Endothelial cell of umbilical vein (primary cell): Measurements from ENCODE around the gene NME2. TPM values are rescaled to one million over a fixed set of nuclear protein-coding genes. Genes with fewer than 3 reads are reported as not detected.
A peak's percentile ranks its signal among the peaks of the same experiment; 100 is the strongest.

Experiments
- BruUV-seq: library from RNA; stranded (reverse); fragments of 400-500 nt; replicated peaks from 2 replicates; lab custom pipeline; 2021; lab: Mats Ljungman, UMichigan
- CTCF ChIA-PET: fragments of 300-600, 350-600 bp; sonication (Branson Sonifier 250); formaldehyde crosslinking; loops from one replicate; lab custom pipeline; 2021; ENCODE audit warnings: antibody characterized with exemption, inconsistent platforms; lab: Charles Lee
- POLR2A ChIA-PET: fragments of 300-600, 350-600 bp; sonication (Branson Sonifier 250); formaldehyde crosslinking; loops from one replicate; lab custom pipeline; 2021; ENCODE audit warnings: antibody characterized with exemption, inconsistent platforms; lab: Charles Lee
- DNase-seq: peaks from one replicate; pipeline ENCODE4 v3.0.0-alpha.2; 2011; ENCODE audit warnings: low read depth, low spot score
- FAIRE-seq: peaks from 2 replicates; lab custom pipeline; 2011; peaks lifted over from hg19 to GRCh38; lab: Jason Lieb, UNC
- H2AFZ ChIP-seq: 2 replicates; pipeline ENCODE4 v1.6.0; 2012; ENCODE audit warnings: low read depth, low read length, control low read depth, inconsistent platforms
- H3K27ac ChIP-seq: 2 replicates; pipeline ENCODE4 v1.5.1; 2011; ENCODE audit warnings: low read depth, mild to moderate bottlenecking, control low read depth, low read length, moderate library complexity; ENCODE audit not compliant: insufficient read depth
- H3K27me3 ChIP-seq, 2 experiments: 2 replicates each; pipeline versions ENCODE4 v1.6.0 to v1.6.1; 2011; ENCODE audit warnings: low read length in 2 of 2, mixed read lengths in 1 of 2; ENCODE audit not compliant: control insufficient read depth in 2 of 2, insufficient read depth in 2 of 2
- H3K36me3 ChIP-seq, 2 experiments: 2 replicates in 1 of 2; 3 replicates in 1 of 2; pipeline ENCODE4 v1.5.1; 2011; ENCODE audit warnings: low read length in 2 of 2, mild to moderate bottlenecking in 1 of 2, moderate library complexity in 1 of 2; ENCODE audit not compliant: control insufficient read depth in 2 of 2, insufficient read depth in 2 of 2; ENCODE audit errors: extremely low read depth in 1 of 2
- H3K4me1 ChIP-seq: 3 replicates; pipeline ENCODE4 v1.5.1; 2011; ENCODE audit warnings: mild to moderate bottlenecking, low read length; ENCODE audit not compliant: control insufficient read depth, insufficient read depth; ENCODE audit errors: extremely low read depth
- H3K4me2 ChIP-seq: 2 replicates; pipeline ENCODE4 v1.6.1; 2011; ENCODE audit warnings: low read length, control low read depth, mixed read lengths; ENCODE audit not compliant: insufficient read depth
- H3K4me3 ChIP-seq, 3 experiments: fragments of 200-600 bp in 1 of 3; sonication (generic), shearing (Covaris generic) in 1 of 3; replicated peaks in 1 of 3; 2 replicates each; pipeline ENCODE4 v1.5.1; 2011 to 2016; ENCODE audit warnings: control low read depth in 3 of 3, low read length in 3 of 3, mild to moderate bottlenecking in 2 of 3, inconsistent platforms in 1 of 3, low read depth in 1 of 3, moderate library complexity in 1 of 3; ENCODE audit not compliant: insufficient read depth in 1 of 3
- H3K79me2 ChIP-seq: 2 replicates; pipeline ENCODE4 v1.6.0; 2012; ENCODE audit warnings: low read length, inconsistent platforms; ENCODE audit not compliant: control insufficient read depth, insufficient read depth
- H3K9ac ChIP-seq: replicated peaks from 2 replicates; pipeline ENCODE3; 2011; ENCODE audit warnings: low read length, control low read depth; ENCODE audit not compliant: insufficient read depth; ENCODE audit errors: extremely low read depth
- H3K9me1 ChIP-seq: replicated peaks from 3 replicates; pipeline ENCODE4 v1.6.0; 2011; ENCODE audit warnings: mild to moderate bottlenecking, low read length; ENCODE audit not compliant: control insufficient read depth, insufficient read depth; ENCODE audit errors: extremely low read depth
- H3K9me3 ChIP-seq: replicated peaks from 2 replicates; pipeline ENCODE4 v1.5.1; 2012; ENCODE audit warnings: low read length, inconsistent platforms; ENCODE audit not compliant: control insufficient read depth, insufficient read depth
- H4K20me1 ChIP-seq: replicated peaks from 2 replicates; pipeline ENCODE3; 2011; ENCODE audit warnings: mild to moderate bottlenecking, low read length; ENCODE audit not compliant: control insufficient read depth, insufficient read depth; ENCODE audit errors: extremely low read depth
- EZH2 ChIP-seq: IDR thresholded peaks from 2 replicates; pipeline ENCODE4 v1.6.1; 2012; ENCODE audit warnings: borderline replicate concordance, low read depth, mild to moderate bottlenecking, moderate library complexity, low read length, inconsistent platforms; ENCODE audit not compliant: severe bottlenecking
- GATA2 ChIP-seq: IDR thresholded peaks from 2 replicates; pipeline ENCODE4 v1.7.0; 2011; ENCODE audit warnings: low read depth, mild to moderate bottlenecking, moderate library complexity, mixed read lengths, low read length; ENCODE audit not compliant: insufficient read length, insufficient read depth
- MAX ChIP-seq: IDR thresholded peaks from 2 replicates; pipeline ENCODE4 v1.6.1; 2011; ENCODE audit not compliant: insufficient read depth, insufficient read length
- MYC ChIP-seq: IDR thresholded peaks from one replicate; pipeline ENCODE4 v1.6.1; 2011; ENCODE audit warnings: mild to moderate bottlenecking, low read depth, low read length
- POLR2AphosphoS5 ChIP-seq: IDR thresholded peaks from 2 replicates; pipeline ENCODE4 v1.6.1; 2012; ENCODE audit warnings: low read depth, mild to moderate bottlenecking, control low read depth, low read length, moderate library complexity; ENCODE audit not compliant: insufficient read depth
- dilution Hi-C: fragments of 300-500 bp; cut with MboI; formaldehyde crosslinking; loops from one replicate; pipeline ENCODE4 v1.15.0; 2019; ENCODE audit warnings: low sequenced_read_pairs; ENCODE audit not compliant: extremely low pct_ligation_motif_present
- intact Hi-C: fragments of 100-400 bp; cut with micrococcal nuclease; formaldehyde crosslinking; loops from one replicate; pipeline ENCODE4 v1.10.0; 2022
- polyA plus RNA-seq, 4 experiments: library from polyadenylated mRNA; depleted of rRNA in 3 of 4; stranded (reverse) in 3 of 4; unstranded in 1 of 4; fragments of >200 nt; gene quantifications; 2 replicates each; pipeline versions ENCODE4 v1.2.1 to v1.2.3, GENCODE V29; 2011 to 2012; ENCODE audit warnings: missing spikeins in 1 of 4
- total RNA-seq: library from RNA; stranded (reverse); gene quantifications from 2 replicates; pipeline ENCODE4 v1.2.3, GENCODE V29; 2021

The NME2 gene
- total and polyA plus RNA-seq, 2 donors (not counting 3 experiments of a cell fraction or from before 2014, with no cell fraction given): 555 to 833 TPM

GRCh38 chr17:51120357-51120738 lies 45.9 kb upstream of the NME2 start:
- peak overlapping the region; percentile 81 to 99 (median 96) for H3K4me3 ChIP-seq
- FAIRE-seq: peak; percentile 15
- TF ChIP-seq POLR2AphosphoS5: no peak
- TF ChIP-seq EZH2: no peak
- TF ChIP-seq MYC: no peak
- TF ChIP-seq GATA2: no peak
- no peak for TF ChIP-seq MAX
- no TSS peak for BruUV-seq
- peak overlapping the region; percentile 48 for H3K4me2 ChIP-seq
- intact Hi-C loops (loop anchor here (2.0 to 5.0 kb wide), 2 partner anchors 33 to 254 kb away; partner anchors contain the start of gene TOB1), dilution Hi-C loops (no loop called here)
- peak overlapping the region; percentile 78 for H3K27ac ChIP-seq
- H4K20me1 ChIP-seq: peaks cover 14% of the 10 kb centered on the region
- ChIA-PET POLR2A (interaction anchor here (0.8 to 1.7 kb wide), 5 partner anchors 10 to 254 kb away, joined by 3 to 10 read pairs (median 3); partner anchors contain the start of genes NME1, NME2 and TOB1), CTCF (interaction anchor here (0.8 to 3.3 kb wide), 7 partner anchors 18 to 119 kb away, joined by 3 to 42 read pairs (median 8); partner anchors contain the start of genes NME1 and NME2)
- no peaks in the 10 kb centered on the region for H3K36me3 ChIP-seq
- H3K9me3 ChIP-seq: no peaks in the 10 kb centered on the region
- no peaks in the 10 kb centered on the region for H3K27me3 ChIP-seq
- peak overlapping the region; percentile 97 for H3K9ac ChIP-seq
- DNase-seq: peak; percentile 55
- H2AFZ ChIP-seq: peak overlapping the region; percentile 78
- H3K79me2 ChIP-seq: peaks cover 44% of the 10 kb centered on the region
- no peaks in the 10 kb centered on the region for H3K9me1 ChIP-seq
- H3K4me1 ChIP-seq: peaks cover 31% of the 10 kb centered on the region
